GM12892 (cell line): ENCODE results near the gene REXO5.
"Not testable (repeated sequence)": the region's sequence is repeated elsewhere in the genome, so short reads cannot be mapped to it uniquely, and the experiment has no call there.

Source experiments
- POLR2A ChIP-seq: IDR thresholded peaks from 2 replicates; pipeline ENCODE4 v1.6.1; 2011; ENCODE audit warnings: low read depth, low read length, control low read depth
- POLR2AphosphoS5 ChIP-seq: IDR thresholded peaks from 2 replicates; pipeline ENCODE4 v1.6.1; 2011; ENCODE audit warnings: low read depth, low read length, control low read depth
- TAF1 ChIP-seq: IDR thresholded peaks from 2 replicates; pipeline ENCODE4 v1.6.1; 2011; ENCODE audit warnings: low read depth, mild to moderate bottlenecking, control low read depth, low read length, borderline replicate concordance

DNA sequence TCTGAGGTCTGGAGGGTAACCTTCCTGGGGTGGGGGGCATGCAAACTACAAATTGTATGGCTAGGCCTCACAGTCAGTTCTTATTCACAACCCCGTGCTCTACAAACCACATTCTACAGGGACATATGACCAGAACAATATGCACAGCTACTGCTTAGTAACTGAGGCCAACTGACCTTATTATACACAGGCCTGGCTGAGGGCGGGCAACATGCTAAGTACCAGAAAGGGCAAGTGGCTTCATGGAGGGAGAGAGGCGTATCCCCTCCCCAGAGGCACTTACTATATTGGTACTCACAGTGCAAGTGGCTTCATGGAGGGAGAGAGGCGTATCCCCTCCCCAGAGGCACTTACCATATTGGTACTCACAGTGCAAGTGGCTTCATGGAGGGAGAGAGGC, 54.7 kb downstream of the REXO5 start:
- TF ChIP-seq POLR2AphosphoS5, TAF1, POLR2A: not testable (repeated sequence)
